Activated T-cell treated with anti-CD3 and anti-CD28 coated beads for 1 hour (primary cell): ENCODE results near the gene TAS2R50.

Experiments used
- DNase-seq: peaks from one replicate; pipeline ENCODE4 v3.0.0-alpha.2; 2020; ENCODE audit warnings: low read depth

Gene TAS2R50

GRCh38 chr12:10952645-10953044 lies 34.1 kb downstream of the TAS2R50 start:
- DNase-seq: no peak

GRCh38 chr12:10943167-10943566 lies 43.5 kb downstream of the TAS2R50 start:
- DNase-seq: no peak

- no peak for DNase-seq
Measured at GRCh38 chr12:10941916-10942607, 44.6 kb downstream of the TAS2R50 start.

- DNase-seq: no peak
Measured at GRCh38 chr12:10941369-10941768, 45.3 kb downstream of the TAS2R50 start.

- DNase-seq: no peak
Measured at GRCh38 chr12:10940389-10940788, 46.3 kb downstream of the TAS2R50 start.

GRCh38 chr12:10939163-10939562 lies 47.5 kb downstream of the TAS2R50 start, which contains the start of gene TAS2R14:
Gene TAS2R14, minus strand, starts transcription at chr12:10939263. Its CDS starts 56 bp downstream, at chr12:10939207.
- DNase-seq: no peak

GRCh38 chr12:10936506-10936905 lies 50.2 kb downstream of the TAS2R50 start:
- no peak for DNase-seq
